ENCODE measurements around the gene ADAT1.

- TF ChIP-seq CTCF (IDR thresholded peaks at IDR 0.05), result no peak
- TF ChIP-seq EZH2 (IDR thresholded peaks at IDR 0.05; ENCODE audit: borderline replicate concordance, insufficient read depth, low read depth, low read length, poor library complexity, severe bottlenecking), result no peak
These were observed 66.6 kb downstream of the ADAT1 start for GRCh38 chr16:75556431-75556950.

All from B cell (primary cell).